GM12872 (cell line): ENCODE measurements around the gene LRRC3B.

Source experiments
- CTCF ChIP-seq: IDR thresholded peaks from 3 replicates; pipeline ENCODE4 v1.5.1; 2011; ENCODE audit warnings: low read depth, mild to moderate bottlenecking, low read length, moderate library complexity; ENCODE audit not compliant: insufficient read depth

LRRC3B gene

GRCh38 chr3:26636096-26636727 lies 13.6 kb downstream of the LRRC3B start:
- TF ChIP-seq CTCF, result no peak

GRCh38 chr3:26637698-26638097 lies 15.1 kb downstream of the LRRC3B start:
- no peak for TF ChIP-seq CTCF

- TF ChIP-seq CTCF, result no peak
Observed at GRCh38 chr3:26638113-26638512, 15.5 kb downstream of the LRRC3B start.

DNA sequence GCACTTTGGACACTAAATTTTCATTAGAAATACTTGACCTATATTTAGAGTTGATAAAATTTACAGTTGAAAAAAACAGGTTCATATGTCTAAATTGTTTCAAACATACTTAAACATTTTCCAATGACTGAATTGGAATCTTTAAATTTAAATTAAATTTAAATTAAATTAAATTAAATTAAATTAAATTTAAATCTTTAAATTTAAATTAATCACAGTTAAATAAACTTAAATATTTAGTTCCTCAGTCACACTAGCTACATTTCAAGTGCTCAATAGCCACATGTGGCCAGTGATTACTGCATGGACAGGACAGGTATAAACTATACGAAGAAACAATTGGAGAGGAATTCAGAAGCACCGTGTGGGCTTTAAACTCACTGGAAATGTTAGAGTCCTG lies 16.8 kb downstream of the LRRC3B start:
- TF ChIP-seq CTCF, result no peak

GRCh38 chr3:26647078-26647477 lies 24.5 kb downstream of the LRRC3B start:
- no peak for TF ChIP-seq CTCF

DNA sequence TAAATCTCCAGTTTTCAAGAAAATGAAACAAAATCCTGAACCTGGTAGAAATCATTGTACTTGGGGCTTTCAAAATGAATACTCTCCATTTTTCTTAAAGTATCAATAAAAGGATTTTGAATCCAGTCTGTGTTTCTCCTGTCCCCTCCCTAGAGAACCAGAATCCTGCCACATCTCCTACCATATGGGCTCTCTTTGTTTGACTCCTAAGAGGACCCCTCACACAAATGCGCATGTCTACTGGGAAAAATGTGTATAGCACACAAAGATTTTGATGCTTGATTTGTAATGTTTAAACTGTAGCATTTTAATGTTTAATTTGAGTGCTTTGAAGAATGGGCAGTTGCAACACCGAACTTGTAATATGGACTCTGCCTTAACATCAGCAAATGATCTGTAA lies 25.9 kb downstream of the LRRC3B start:
- no peak for TF ChIP-seq CTCF

DNA sequence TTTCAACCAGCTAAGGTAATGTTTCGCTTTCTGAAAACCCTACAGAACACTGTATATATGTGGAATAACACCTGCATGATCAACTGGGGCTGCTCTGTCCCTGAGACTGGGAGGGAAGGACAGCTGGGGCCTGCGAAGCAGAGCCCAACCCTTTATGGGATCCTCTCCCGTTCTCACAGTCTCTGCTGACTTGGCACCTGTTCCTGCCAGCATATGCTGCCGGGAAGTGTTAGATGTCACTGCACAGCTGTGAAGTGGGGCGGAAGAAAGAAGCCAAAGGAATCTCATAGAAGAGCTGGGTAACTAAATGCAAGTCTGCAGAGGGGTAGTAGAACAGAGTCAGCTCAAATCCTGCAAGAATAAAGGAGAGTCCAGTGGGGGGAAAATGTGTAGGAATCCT lies 29.6 kb downstream of the LRRC3B start:
- no peak for TF ChIP-seq CTCF
